Measurements from ENCODE around the gene SPDYE3.
A peak's percentile ranks its signal among the peaks of the same experiment; 100 is the strongest.
"Not testable (repeated sequence)": the region's sequence is repeated elsewhere in the genome, so short reads cannot be mapped to it uniquely, and the experiment has no call there.

SPDYE3 gene

DNA sequence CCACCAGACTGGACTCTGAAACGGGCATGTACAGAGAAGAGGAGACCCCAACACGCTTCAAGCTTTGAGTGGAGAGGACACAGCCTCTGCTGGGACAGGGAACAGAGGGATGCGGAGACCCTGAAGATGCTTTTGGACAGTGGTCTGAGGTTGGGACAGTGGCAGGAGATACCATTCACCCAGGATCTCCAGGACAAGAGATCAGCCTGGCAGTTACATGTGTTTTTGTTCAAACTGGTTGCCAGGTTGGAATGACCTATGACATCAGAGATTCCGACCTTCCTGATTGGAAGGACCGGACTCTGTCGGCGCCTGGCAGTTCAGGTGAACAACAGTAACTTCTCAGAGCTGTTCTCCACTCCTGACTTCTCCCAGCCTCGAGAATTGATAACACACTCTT lies at the start of gene SPDYE3:
TSS of gene SPDYE3 (plus strand) at position 301 of the 400 bp plus-strand sequence. CDS start 184 bp downstream, outside the sequence.
- not testable (repeated sequence) for H3K36me3 Mint-ChIP-seq; H3K27ac Mint-ChIP-seq; H3K4me3 Mint-ChIP-seq; H3K4me1 Mint-ChIP-seq (ENCODE audit: low read depth); H3K27me3 Mint-ChIP-seq; H3K9me3 Mint-ChIP-seq (ENCODE audit: low read depth)

GRCh38 chr7:100259984-100260383 lies 47.5 kb upstream of the SPDYE3 start:
- not testable (repeated sequence) for H3K27ac Mint-ChIP-seq; H3K36me3 Mint-ChIP-seq; H3K27me3 Mint-ChIP-seq; H3K4me3 Mint-ChIP-seq; H3K9me3 Mint-ChIP-seq (ENCODE audit: low read depth); H3K4me1 Mint-ChIP-seq (ENCODE audit: low read depth)

DNA sequence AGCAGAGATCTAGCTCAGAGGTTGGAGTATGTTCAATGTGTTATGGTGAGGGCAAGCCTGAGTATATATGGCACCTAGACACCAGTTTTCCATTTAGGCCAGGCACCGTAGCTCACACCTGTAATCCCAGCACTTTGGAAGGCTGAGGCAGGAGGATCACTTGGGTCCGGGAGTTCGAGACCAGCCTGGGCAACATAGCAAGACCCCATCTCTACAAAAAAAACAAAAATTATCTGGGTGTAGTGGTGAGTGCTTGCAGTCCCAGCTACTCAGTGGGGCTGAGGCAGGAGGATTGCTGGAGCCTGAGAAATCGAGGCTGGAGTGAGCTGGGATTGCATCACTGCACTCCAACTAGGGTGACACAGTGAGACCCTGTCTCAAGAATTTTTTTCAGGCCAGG lies 44.6 kb upstream of the SPDYE3 start:
- not testable (repeated sequence) for H3K27ac Mint-ChIP-seq; H3K4me1 Mint-ChIP-seq (ENCODE audit: low read depth); H3K27me3 Mint-ChIP-seq; H3K4me3 Mint-ChIP-seq; H3K9me3 Mint-ChIP-seq (ENCODE audit: low read depth); H3K36me3 Mint-ChIP-seq

DNA sequence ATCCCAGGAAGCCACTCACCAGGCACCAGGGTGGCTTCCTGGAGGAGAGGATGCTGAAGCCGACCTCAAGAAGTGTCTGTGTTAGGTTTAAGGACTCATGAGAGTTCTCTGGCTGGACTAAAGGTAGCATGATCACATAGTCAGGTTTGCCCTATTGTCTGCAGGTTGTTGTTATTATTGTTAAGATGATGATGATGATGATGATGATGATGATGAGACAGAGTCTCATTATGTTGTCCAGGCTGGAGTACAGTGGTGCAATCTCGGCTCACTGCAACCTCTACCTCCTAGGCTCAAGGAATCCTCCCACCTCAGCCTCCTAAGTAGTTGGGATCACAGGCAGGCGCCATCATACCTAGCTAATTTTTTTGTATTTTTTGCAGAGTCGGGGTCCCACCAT lies 43.3 kb upstream of the SPDYE3 start:
- H3K4me3 Mint-ChIP-seq; H3K4me1 Mint-ChIP-seq (ENCODE audit: low read depth); H3K36me3 Mint-ChIP-seq; H3K27ac Mint-ChIP-seq; H3K27me3 Mint-ChIP-seq; H3K9me3 Mint-ChIP-seq (ENCODE audit: low read depth): not testable (repeated sequence)

DNA sequence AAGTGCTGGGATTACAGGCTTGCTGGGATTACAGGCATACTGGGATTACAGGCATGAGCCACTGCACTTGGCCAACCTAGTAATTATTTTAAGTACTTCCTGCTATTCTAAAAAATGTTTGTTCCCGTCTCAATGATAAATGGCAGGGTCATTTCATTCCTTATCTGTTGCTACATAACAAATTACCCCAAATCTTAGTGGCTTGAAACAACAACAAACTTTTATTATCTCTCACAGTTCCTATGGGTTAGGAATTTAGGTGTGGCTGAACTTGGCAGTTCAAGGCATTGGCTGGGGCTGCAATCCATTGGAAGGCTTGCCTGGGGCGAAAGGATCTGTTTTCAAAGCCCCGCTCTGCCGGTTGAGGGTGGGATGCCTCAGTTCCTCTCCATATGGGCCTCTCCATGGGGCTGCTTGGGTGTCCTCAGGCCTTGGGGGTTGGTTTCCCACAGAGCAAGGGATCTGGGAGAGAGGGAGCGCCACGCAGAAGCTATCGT lies 42.8 kb upstream of the SPDYE3 start:
- not testable (repeated sequence) for H3K4me3 Mint-ChIP-seq; H3K9me3 Mint-ChIP-seq (ENCODE audit: low read depth); H3K27ac Mint-ChIP-seq

DNA sequence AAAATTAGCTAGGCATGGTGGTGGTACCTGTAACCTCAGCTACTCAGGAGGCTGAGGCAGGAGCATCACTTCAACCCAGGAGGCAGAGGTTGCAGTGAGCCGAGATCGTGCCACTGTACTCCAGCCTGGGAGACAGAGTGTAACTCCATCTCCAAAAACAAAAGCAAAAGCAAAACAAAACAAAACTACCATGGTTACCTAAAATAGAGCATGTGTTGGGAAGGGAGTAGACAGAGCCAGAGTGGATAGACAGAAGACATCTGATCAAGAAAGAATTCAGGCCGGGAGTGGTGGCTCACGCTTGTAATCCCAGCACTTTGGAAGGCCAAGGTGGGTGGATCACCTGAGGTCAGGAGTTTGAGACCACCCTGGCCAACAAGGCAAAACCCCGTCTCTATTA lies 41.7 kb upstream of the SPDYE3 start:
- H3K27ac Mint-ChIP-seq; H3K27me3 Mint-ChIP-seq; H3K9me3 Mint-ChIP-seq (ENCODE audit: low read depth); H3K36me3 Mint-ChIP-seq; H3K4me3 Mint-ChIP-seq; H3K4me1 Mint-ChIP-seq (ENCODE audit: low read depth): not testable (repeated sequence)

More for the DNA sequence above, 42.8 kb upstream of the SPDYE3 start:
- H3K4me1 Mint-ChIP-seq (ENCODE audit: low read depth); H3K27me3 Mint-ChIP-seq; H3K36me3 Mint-ChIP-seq: not testable (repeated sequence)

GRCh38 chr7:100266576-100267354 lies 40.7 kb upstream of the SPDYE3 start:
- H3K4me3 Mint-ChIP-seq: no peak overlapping the region
- H3K27me3 Mint-ChIP-seq: no peaks in the 10 kb centered on the region
- H3K27ac Mint-ChIP-seq: no peak overlapping the region

DNA sequence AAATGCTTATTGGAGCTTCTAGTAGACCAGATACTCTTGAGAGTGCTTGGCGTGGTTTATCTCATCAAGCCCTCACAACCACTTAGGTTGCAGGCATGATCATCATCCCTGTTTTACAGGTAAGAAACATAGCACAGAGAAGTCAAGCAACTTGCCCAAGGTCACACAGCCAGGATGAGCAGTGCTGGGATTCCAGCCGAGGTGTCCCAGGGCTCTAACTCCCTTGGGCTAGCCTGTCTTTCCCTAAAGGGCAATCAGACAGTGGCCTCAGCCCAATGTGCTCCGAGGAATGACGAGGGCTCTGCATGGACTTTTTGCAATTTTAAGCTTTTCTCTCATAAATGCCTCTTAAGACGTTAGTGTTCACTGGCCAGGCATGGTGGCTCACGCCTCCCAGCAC lies 39.9 kb upstream of the SPDYE3 start:
- no peaks in the 10 kb centered on the region for H3K9me3 Mint-ChIP-seq (ENCODE audit: low read depth)
- no peak overlapping the region for H3K4me3 Mint-ChIP-seq
- H3K27me3 Mint-ChIP-seq: no peaks in the 10 kb centered on the region
- H3K4me1 Mint-ChIP-seq (ENCODE audit: low read depth): peaks cover 10% of the 10 kb centered on the region
- peaks cover 2% of the 10 kb centered on the region for H3K36me3 Mint-ChIP-seq
- no peak overlapping the region for H3K27ac Mint-ChIP-seq

More at GRCh38 chr7:100266576-100267354, 40.7 kb upstream of the SPDYE3 start:
- H3K36me3 Mint-ChIP-seq: peaks cover 2% of the 10 kb centered on the region
- H3K4me1 Mint-ChIP-seq (ENCODE audit: low read depth): peaks cover 10% of the 10 kb centered on the region
- no peaks in the 10 kb centered on the region for H3K9me3 Mint-ChIP-seq (ENCODE audit: low read depth)

- H3K4me3 Mint-ChIP-seq; H3K36me3 Mint-ChIP-seq; H3K27ac Mint-ChIP-seq; H3K9me3 Mint-ChIP-seq (ENCODE audit: low read depth); H3K27me3 Mint-ChIP-seq: not testable (repeated sequence)
- H3K4me1 Mint-ChIP-seq (ENCODE audit: low read depth): peaks cover 10% of the 10 kb centered on the region
Observed at GRCh38 chr7:100268882-100269281, 38.6 kb upstream of the SPDYE3 start.

- not testable (repeated sequence) for H3K9me3 Mint-ChIP-seq (ENCODE audit: low read depth); H3K27ac Mint-ChIP-seq; H3K36me3 Mint-ChIP-seq; H3K27me3 Mint-ChIP-seq
- H3K4me1 Mint-ChIP-seq (ENCODE audit: low read depth): peaks cover 10% of the 10 kb centered on the region
- H3K4me3 Mint-ChIP-seq: peak overlapping the region; percentile 42
Observed at GRCh38 chr7:100269306-100270045, 38.0 kb upstream of the SPDYE3 start.

DNA sequence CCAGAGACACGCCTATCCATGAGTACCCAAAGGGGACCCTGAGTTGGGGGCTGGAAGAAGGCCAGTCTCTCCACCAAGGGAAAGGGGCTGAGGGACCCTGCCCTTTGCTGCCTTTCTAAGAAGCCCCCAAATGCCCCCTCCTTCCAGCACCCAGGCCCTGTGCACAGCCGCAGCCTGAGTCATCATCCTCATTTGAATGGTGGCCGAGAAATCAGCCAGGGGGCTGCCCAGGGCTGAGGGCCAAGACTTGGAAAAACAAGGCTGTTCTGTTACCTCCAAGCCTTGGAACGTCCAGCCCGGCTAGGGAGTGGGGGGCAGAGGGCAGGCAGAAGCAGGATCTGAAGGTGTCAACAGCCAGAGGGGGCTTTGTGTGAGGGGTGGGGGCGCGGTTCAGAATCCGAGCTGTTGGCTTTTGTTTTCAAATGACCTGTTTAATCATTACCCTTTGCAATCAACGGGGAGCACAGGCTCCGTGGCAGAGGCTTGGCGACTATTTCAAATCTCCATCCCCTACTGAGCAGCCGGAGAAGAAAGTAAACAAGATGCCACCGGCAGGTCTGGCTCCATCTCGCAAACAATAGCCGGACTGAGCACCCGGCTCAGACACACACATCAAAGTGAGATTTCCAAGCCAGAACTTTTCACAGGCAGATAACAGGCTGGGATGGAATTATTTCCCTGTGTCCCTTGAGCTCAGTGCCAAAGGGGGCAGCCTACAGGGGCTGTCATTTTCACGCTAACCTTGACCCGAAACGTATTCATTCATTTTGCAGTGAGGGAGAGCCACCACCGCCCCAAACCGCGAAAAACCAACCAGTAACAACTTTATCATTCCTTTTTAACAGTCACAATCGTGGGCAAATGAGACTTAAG lies 37.2 kb upstream of the SPDYE3 start:
- H3K27ac Mint-ChIP-seq; H3K27me3 Mint-ChIP-seq; H3K36me3 Mint-ChIP-seq; H3K9me3 Mint-ChIP-seq (ENCODE audit: low read depth): not testable (repeated sequence)
- Mint-ChIP-seq H3K4me1 (ENCODE audit: low read depth) (peaks cover 13% of the 10 kb centered on the region), H3K4me3 (peak overlapping the region; percentile 84)

DNA sequence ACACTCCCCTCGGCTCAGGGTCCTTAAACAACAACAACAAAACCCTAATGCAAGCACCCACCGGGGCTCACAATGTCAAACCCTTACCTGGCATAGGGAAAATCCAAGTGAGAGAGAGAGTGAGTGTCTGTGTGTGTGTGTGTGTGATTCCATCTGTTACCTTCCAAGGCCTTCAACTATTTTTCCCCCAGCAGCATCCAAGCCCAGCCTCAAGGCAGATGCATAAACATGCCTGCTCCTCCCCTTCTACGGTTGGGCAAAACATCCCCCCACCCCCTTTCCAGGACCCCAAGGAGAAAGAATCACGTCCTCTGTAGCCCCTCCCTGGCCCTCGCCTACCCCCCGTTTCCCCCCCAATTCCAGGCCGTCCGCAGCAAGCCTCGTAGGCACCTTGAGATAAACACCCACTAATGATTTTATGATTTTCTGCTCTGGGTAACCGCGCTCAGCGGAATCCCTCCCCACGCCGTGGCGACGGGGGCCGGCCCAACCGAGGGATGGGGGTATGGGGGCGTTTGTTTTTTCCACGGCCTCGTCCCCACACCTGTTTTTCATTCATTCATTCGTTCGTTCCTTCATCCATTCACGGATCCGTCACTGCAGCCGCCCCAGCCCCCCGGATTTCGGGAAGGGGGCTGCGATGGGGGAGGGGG lies 36.4 kb upstream of the SPDYE3 start:
- peaks cover 13% of the 10 kb centered on the region for H3K4me1 Mint-ChIP-seq (ENCODE audit: low read depth)
- not testable (repeated sequence) for H3K36me3 Mint-ChIP-seq; H3K9me3 Mint-ChIP-seq (ENCODE audit: low read depth); H3K27me3 Mint-ChIP-seq
- peak overlapping the region; percentile 61 for H3K27ac Mint-ChIP-seq
- peak overlapping the region; percentile 84 for H3K4me3 Mint-ChIP-seq

DNA sequence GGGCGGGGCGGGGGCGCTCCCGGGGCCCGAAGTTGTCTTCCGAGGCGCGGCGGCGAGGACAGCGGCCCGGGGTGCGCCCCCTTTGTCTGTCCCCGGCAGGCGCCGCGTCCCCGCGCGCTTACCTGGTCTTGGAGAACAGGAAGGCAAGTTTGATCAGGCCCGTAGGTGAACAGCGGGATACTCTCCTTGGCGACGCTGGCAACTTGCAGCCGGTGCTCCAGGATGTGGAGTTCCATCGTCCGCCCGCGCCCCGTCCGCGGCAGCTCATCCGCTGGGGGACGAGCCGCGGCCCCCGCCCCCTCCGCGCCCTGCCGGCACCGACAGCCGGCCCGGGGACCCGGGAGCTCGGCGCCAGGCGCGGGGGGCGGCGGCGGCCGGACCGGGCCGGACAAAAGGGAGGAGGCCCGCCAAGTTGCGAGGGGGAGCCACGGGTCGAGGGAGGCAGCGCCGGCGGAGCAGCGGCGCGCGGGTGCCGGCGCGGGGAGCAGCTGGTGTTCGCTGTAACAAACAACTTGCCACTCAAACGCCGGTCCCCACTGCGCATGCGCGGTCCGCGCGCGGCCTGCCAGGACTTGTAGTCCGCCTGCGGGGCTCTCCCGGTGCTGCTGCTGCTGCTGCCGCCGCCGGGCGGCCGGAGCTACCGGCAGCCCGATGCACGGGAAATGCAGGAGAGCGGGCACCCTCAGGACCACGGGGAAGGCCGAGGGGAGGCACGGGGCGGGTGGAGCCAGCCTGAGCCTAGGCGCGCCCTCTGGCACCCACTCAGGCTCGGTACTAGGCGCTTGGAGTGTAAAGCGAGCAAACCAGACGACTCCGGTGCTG lies 35.6 kb upstream of the SPDYE3 start:
- Mint-ChIP-seq H3K27ac (no peak overlapping the region), H3K4me3 (peak overlapping the region; percentile 77)

GRCh38 chr7:100272538-100272902 lies 35.0 kb upstream of the SPDYE3 start:
- not testable (repeated sequence) for H3K27me3 Mint-ChIP-seq; H3K36me3 Mint-ChIP-seq; H3K9me3 Mint-ChIP-seq (ENCODE audit: low read depth); H3K27ac Mint-ChIP-seq
- H3K4me1 Mint-ChIP-seq (ENCODE audit: low read depth): peaks cover 13% of the 10 kb centered on the region
- peak overlapping the region; percentile 77 for H3K4me3 Mint-ChIP-seq

More for the DNA sequence above, 35.6 kb upstream of the SPDYE3 start:
- Mint-ChIP-seq H3K4me1 (ENCODE audit: low read depth) (peaks cover 13% of the 10 kb centered on the region), H3K9me3 (ENCODE audit: low read depth) (no peaks in the 10 kb centered on the region), H3K36me3 (peaks cover 2% of the 10 kb centered on the region), H3K27me3 (no peaks in the 10 kb centered on the region)
